ENCODE results near the gene ALK.

DNA sequence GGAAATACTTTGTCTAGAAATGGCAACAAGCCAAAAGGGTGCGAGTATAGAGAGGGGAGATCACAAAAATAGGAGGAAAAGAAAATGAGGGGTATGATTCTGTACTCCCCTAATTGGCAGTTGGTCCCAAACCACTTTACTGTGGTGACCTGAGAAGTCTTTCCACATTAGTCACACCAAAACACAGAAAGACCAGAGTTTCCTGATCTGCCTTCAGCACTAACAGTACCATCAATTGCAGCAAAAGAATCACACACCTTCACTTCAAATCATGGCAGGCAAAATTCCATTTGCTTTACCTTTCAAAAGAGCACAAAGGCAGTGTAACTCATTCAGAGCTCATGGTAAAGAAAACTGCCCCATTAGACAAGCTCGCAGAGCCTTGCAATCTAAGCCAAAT lies 86.8 kb downstream of the ALK start:
- TF ChIP-seq CEBPB (IDR thresholded peaks at IDR 0.05) = no peak
- TF ChIP-seq, protein P1, sequence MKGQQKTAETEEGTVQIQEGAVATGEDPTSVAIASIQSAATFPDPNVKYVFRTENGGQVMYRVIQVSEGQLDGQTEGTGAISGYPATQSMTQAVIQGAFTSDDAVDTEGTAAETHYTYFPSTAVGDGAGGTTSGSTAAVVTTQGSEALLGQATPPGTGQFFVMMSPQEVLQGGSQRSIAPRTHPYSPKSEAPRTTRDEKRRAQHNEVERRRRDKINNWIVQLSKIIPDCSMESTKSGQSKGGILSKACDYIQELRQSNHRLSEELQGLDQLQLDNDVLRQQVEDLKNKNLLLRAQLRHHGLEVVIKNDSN (IDR thresholded peaks at IDR 0.05) = no peak
- no peak for TF ChIP-seq CREB1 (IDR thresholded peaks at IDR 0.05; ENCODE audit: low read depth)
- TF ChIP-seq, protein P2, sequence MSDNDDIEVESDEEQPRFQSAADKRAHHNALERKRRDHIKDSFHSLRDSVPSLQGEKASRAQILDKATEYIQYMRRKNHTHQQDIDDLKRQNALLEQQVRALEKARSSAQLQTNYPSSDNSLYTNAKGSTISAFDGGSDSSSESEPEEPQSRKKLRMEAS (IDR thresholded peaks at IDR 0.05) = no peak
- TF ChIP-seq EGR1 (IDR thresholded peaks at IDR 0.05) = no peak
- no peak for TF ChIP-seq EP300 (IDR thresholded peaks at IDR 0.05; ENCODE audit: borderline replicate concordance)
- TF ChIP-seq, protein P3, sequence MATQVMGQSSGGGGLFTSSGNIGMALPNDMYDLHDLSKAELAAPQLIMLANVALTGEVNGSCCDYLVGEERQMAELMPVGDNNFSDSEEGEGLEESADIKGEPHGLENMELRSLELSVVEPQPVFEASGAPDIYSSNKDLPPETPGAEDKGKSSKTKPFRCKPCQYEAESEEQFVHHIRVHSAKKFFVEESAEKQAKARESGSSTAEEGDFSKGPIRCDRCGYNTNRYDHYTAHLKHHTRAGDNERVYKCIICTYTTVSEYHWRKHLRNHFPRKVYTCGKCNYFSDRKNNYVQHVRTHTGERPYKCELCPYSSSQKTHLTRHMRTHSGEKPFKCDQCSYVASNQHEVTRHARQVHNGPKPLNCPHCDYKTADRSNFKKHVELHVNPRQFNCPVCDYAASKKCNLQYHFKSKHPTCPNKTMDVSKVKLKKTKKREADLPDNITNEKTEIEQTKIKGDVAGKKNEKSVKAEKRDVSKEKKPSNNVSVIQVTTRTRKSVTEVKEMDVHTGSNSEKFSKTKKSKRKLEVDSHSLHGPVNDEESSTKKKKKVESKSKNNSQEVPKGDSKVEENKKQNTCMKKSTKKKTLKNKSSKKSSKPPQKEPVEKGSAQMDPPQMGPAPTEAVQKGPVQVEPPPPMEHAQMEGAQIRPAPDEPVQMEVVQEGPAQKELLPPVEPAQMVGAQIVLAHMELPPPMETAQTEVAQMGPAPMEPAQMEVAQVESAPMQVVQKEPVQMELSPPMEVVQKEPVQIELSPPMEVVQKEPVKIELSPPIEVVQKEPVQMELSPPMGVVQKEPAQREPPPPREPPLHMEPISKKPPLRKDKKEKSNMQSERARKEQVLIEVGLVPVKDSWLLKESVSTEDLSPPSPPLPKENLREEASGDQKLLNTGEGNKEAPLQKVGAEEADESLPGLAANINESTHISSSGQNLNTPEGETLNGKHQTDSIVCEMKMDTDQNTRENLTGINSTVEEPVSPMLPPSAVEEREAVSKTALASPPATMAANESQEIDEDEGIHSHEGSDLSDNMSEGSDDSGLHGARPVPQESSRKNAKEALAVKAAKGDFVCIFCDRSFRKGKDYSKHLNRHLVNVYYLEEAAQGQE (IDR thresholded peaks at IDR 0.05; ENCODE audit: low read depth) = no peak
- TF ChIP-seq NFIC (IDR thresholded peaks at IDR 0.05) = no peak
- no peak for TF ChIP-seq TEAD4 (IDR thresholded peaks at IDR 0.05)
- no peak for TF ChIP-seq FOXM1 (IDR thresholded peaks at IDR 0.05; ENCODE audit: borderline replicate concordance, low read depth)

All from Ishikawa (cell line).